Calu3 (cell line): ENCODE results near the gene TPSG1. TPM values are rescaled to one million over a fixed set of nuclear protein-coding genes. Genes with fewer than 3 reads are reported as not detected.
A peak's percentile ranks its signal among the peaks of the same experiment; 100 is the strongest.
"Not testable (repeated sequence)": the region's sequence is repeated elsewhere in the genome, so short reads cannot be mapped to it uniquely, and the experiment has no call there.

Experiments
- BruUV-seq: library from RNA; stranded (reverse); fragments of 400-500 nt; replicated peaks from 2 replicates; lab custom pipeline; 2021; lab: Mats Ljungman, UMichigan
- CTCF ChIA-PET: fragments of 300-600 bp; sonication (Branson Sonifier 250); formaldehyde crosslinking; loops from one replicate; lab custom pipeline; 2022; ENCODE audit warnings: antibody characterized with exemption; lab: Charles Lee
- DNase-seq: peaks from one replicate; pipeline ENCODE4 v3.0.0; 2022
- H3K27ac Mint-ChIP-seq: one replicate; pipeline ENCODE4 v1.8.0; 2022; ENCODE audit warnings: mixed read lengths; ENCODE audit not compliant: unreplicated experiment
- H3K27me3 Mint-ChIP-seq: one replicate; pipeline ENCODE4 v1.8.0; 2022; ENCODE audit warnings: mixed read lengths; ENCODE audit not compliant: unreplicated experiment
- H3K36me3 Mint-ChIP-seq: one replicate; pipeline ENCODE4 v1.8.0; 2022; ENCODE audit warnings: mild to moderate bottlenecking, moderate library complexity, mixed read lengths; ENCODE audit not compliant: insufficient read depth, unreplicated experiment
- H3K4me1 Mint-ChIP-seq: one replicate; pipeline ENCODE4 v1.8.0; 2022; ENCODE audit warnings: mild to moderate bottlenecking, low read depth, mixed read lengths; ENCODE audit not compliant: unreplicated experiment
- H3K4me3 Mint-ChIP-seq: one replicate; pipeline ENCODE4 v1.8.0; 2022; ENCODE audit warnings: mild to moderate bottlenecking, low read depth, moderate library complexity, mixed read lengths; ENCODE audit not compliant: unreplicated experiment
- H3K9me3 Mint-ChIP-seq: one replicate; pipeline ENCODE4 v1.8.0; 2022; ENCODE audit warnings: low read depth, mixed read lengths; ENCODE audit not compliant: unreplicated experiment
- CTCF ChIP-seq: fragments of 200-600 bp; IDR thresholded peaks from one replicate; pipeline ENCODE4 v1.8.0; 2022; ENCODE audit warnings: antibody characterized with exemption; ENCODE audit not compliant: unreplicated experiment
- intact Hi-C: fragments of 100-400 bp; cut with micrococcal nuclease; formaldehyde crosslinking; loops from one replicate; pipeline ENCODE4 v1.10.0; 2022; ENCODE audit not compliant: unreplicated experiment
- total RNA-seq: library from RNA; stranded (reverse); gene quantifications from 2 replicates; pipeline ENCODE4 v1.2.3, GENCODE V29; 2022

TPSG1 gene
- total RNA-seq, 1 experiment from 2014 or later = not detected

DNA sequence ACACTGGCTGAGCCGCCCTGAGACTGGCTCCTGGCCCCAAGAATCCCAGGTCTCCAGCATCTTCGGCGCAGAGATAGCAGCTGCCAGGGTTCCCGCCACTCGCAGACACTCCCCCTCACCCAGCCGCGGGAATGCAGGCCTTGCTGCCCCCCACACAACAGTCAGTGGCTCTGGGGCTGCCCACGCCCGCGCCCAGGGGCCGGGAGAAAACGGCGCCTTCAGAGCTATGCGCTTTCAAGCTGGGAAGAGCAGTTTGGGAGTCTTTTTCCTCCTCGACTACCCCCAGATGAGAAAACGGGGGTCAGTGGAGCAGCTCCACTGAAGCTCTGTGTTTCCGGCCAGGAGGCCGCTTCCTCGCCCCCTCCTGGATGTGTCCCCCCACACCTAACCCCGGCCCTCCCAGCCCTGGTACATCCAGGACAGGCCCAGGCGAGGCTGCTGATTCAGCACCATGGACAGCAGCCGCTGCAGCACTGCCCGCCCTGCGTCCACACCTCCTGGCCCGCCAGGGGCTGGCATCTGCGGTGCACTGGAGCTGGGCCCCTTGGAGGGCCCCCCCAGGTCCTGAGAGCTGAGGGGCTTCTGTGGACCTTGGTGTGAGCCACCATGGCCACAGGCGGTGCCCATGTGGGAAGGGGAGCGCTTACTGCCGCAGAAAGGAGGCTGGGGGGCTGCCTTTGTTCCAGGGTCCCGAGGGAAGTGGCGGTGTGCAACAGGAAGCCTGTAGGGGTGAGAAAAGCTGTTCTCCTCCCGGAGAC is 36.5 kb downstream of the TPSG1 start:
- peak; percentile 73 for DNase-seq
- Mint-ChIP-seq H3K9me3 (no peaks in the 10 kb centered on the region), H3K36me3 (peaks cover 6% of the 10 kb centered on the region), H3K27me3 (peaks cover 79% of the 10 kb centered on the region), H3K27ac (no peak overlapping the region), H3K4me1 (no peaks in the 10 kb centered on the region), H3K4me3 (no peak overlapping the region)
- CTCF ChIA-PET = interaction anchor here (1.3 kb wide), 1 partner anchor 83 kb away, joined by 3 read pairs; no protein-coding TSS in a partner anchor
- no TSS peak for BruUV-seq
- intact Hi-C loops = no loop called here
- TF ChIP-seq CTCF = no peak

- H3K4me3 Mint-ChIP-seq, H3K27ac Mint-ChIP-seq, DNase-seq, intact Hi-C loops, H3K9me3 Mint-ChIP-seq, H3K4me1 Mint-ChIP-seq, CTCF ChIA-PET, BruUV-seq, H3K36me3 Mint-ChIP-seq: not testable (repeated sequence)
- H3K27me3 Mint-ChIP-seq = peaks cover 87% of the 10 kb centered on the region
These were observed 39.4 kb downstream of the TPSG1 start for GRCh38 chr16:1185460-1186207.

DNA sequence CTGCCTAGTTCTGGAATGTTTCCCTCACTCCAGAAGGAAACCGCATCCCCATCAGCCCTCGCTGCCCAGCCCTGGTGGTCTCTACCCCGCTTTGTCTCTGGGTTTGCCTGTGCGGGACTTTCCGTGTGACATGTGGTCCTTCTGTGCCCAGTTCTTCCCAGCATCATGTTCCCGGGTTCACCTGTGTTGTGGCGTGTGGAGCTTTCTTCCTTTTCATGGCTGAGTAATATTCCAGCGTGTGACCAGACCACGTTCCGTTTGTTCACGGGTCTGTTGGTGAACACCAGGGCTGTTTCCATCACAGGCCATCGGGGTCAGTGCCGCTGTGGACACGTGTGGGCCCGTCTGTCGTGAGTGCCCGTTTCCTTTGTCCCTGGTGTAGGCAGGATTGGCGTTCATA is 40.1 kb downstream of the TPSG1 start:
- DNase-seq = no peak
- Mint-ChIP-seq H3K36me3 (peaks cover 6% of the 10 kb centered on the region), H3K4me3 (no peak overlapping the region), H3K27ac (no peak overlapping the region), H3K4me1 (no peaks in the 10 kb centered on the region), H3K27me3 (peaks cover 91% of the 10 kb centered on the region), H3K9me3 (no peaks in the 10 kb centered on the region)
- intact Hi-C loops = no loop called here
- no peak for TF ChIP-seq CTCF
- CTCF ChIA-PET = no interaction called here
- no TSS peak for BruUV-seq

DNA sequence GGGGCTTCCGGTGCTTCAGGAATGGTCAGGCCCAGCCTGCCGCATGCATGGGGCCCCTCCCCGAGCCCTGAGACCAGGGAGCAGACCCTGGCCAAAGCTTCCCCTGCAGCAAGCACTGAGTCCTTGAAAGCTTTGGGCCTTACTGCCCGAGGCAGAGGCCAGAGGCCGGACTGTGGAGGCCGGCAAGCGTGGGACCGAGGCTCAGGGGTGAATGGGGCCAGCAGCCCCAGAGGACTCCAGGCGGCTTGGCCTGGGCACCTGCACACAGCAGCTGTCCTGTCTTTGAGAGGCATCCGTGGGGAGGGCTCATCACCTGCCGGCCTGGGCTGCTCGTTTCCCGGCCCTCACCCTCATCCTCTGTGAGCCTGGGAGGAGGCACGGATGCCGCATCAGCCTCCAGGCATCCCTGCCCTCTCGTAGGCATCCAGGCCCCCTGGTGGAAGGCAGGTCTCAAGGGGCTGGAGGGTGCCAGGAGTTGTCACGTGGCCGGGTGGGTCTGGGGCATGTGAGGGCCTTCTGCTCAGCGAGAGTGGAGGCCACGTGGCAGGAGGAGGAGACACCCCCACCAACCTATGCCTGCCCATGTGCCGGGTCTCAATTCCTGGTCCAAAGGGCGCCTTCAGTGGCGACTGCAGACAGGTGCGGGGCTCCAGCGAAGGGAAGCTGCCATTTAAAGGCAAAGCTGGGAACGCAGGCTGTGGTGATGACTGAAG is 40.8 kb downstream of the TPSG1 start:
- H3K36me3 Mint-ChIP-seq = peaks cover 6% of the 10 kb centered on the region
- peaks cover 91% of the 10 kb centered on the region for H3K27me3 Mint-ChIP-seq
- BruUV-seq = no TSS peak
- no peak for TF ChIP-seq CTCF
- H3K27ac Mint-ChIP-seq = no peak overlapping the region
- CTCF ChIA-PET = no interaction called here
- no peaks in the 10 kb centered on the region for H3K9me3 Mint-ChIP-seq
- no peaks in the 10 kb centered on the region for H3K4me1 Mint-ChIP-seq
- intact Hi-C loops = no loop called here
- no peak overlapping the region for H3K4me3 Mint-ChIP-seq
- no peak for DNase-seq
